IMR-90 (cell line): ENCODE data around the gene TIPIN. TPM values are rescaled to one million over a fixed set of nuclear protein-coding genes. Genes with fewer than 3 reads are reported as not detected.

ENCODE experiments used
- ATAC-seq: fragments of 200-7000 bp; cut with Tn5 transposase; 2 replicates; pipeline ENCODE4 v1.9.1; 2020; ENCODE audit warnings: low read depth, mild to moderate bottlenecking, moderate library complexity
- BruUV-seq: library from RNA; stranded (reverse); fragments of 400-500 nt; replicated peaks from 2 replicates; lab custom pipeline; 2021; lab: Mats Ljungman, UMichigan
- CTCF ChIA-PET: fragments of 300-600 bp; formaldehyde crosslinking; extraction: SDS; loops from one replicate; lab custom pipeline; 2021; ENCODE audit warnings: antibody characterized with exemption; lab: Yijun Ruan, JAX
- POLR2A ChIA-PET: fragments of 300-600 bp; sonication (Branson Sonifier 250); formaldehyde crosslinking; loops from one replicate; lab custom pipeline; 2022; ENCODE audit warnings: antibody characterized with exemption; ENCODE audit not compliant: unreplicated experiment; lab: Charles Lee
- DNase-seq: peaks from one replicate; pipeline ENCODE4 v3.0.0; 2013
- H2AFZ ChIP-seq: replicated peaks from 2 replicates; pipeline ENCODE3; 2013; ENCODE audit warnings: low read length, mild to moderate bottlenecking; ENCODE audit not compliant: poor library complexity
- H2AK5ac ChIP-seq: 2 replicates; pipeline ENCODE4 v1.6.1; 2013; ENCODE audit warnings: low read depth, low read length, inconsistent platforms
- H2AK9ac ChIP-seq: replicated peaks from 2 replicates; pipeline ENCODE3; 2013; ENCODE audit warnings: mild to moderate bottlenecking, low read depth, low read length, moderate library complexity; ENCODE audit not compliant: poor library complexity
- H2BK120ac ChIP-seq: 2 replicates; pipeline ENCODE4 v1.6.1; 2013; ENCODE audit warnings: low read depth, low read length, inconsistent platforms
- H2BK15ac ChIP-seq: 3 replicates; pipeline ENCODE4 v1.6.1; 2013; ENCODE audit warnings: low read depth, low read length, inconsistent platforms
- H2BK20ac ChIP-seq: 2 replicates; pipeline ENCODE4 v1.6.1; 2013; ENCODE audit warnings: low read depth, mild to moderate bottlenecking, inconsistent platforms, low read length, moderate library complexity
- H2BK5ac ChIP-seq: 2 replicates; pipeline ENCODE4 v1.6.1; 2013; ENCODE audit warnings: mild to moderate bottlenecking, low read depth, low read length, inconsistent platforms; ENCODE audit not compliant: poor library complexity, severe bottlenecking
- H3K14ac ChIP-seq: replicated peaks from 2 replicates; pipeline ENCODE4 v1.6.1; 2013; ENCODE audit warnings: low read depth, low read length, inconsistent platforms
- H3K18ac ChIP-seq: 2 replicates; pipeline ENCODE4 v1.6.1; 2013; ENCODE audit warnings: low read depth, low read length, control low read depth
- H3K23ac ChIP-seq: 2 replicates; pipeline ENCODE4 v1.6.1; 2013; ENCODE audit warnings: low read depth, low read length, inconsistent platforms
- H3K27ac ChIP-seq: 2 replicates; pipeline ENCODE4 v1.5.1; 2013; ENCODE audit warnings: mild to moderate bottlenecking, control low read depth, low read length; ENCODE audit not compliant: insufficient read depth
- H3K27me3 ChIP-seq: 2 replicates; pipeline ENCODE4 v1.6.1; 2013; ENCODE audit warnings: low read length; ENCODE audit not compliant: control insufficient read depth, insufficient read depth
- H3K36me3 ChIP-seq: 2 replicates; pipeline ENCODE4 v1.6.1; 2013; ENCODE audit warnings: low read length, mixed read lengths; ENCODE audit not compliant: control insufficient read depth, insufficient read depth
- H3K4ac ChIP-seq: 2 replicates; pipeline ENCODE4 v1.6.1; 2013; ENCODE audit warnings: low read depth, low read length, inconsistent platforms
- H3K4me1 ChIP-seq: 2 replicates; pipeline ENCODE4 v1.6.1; 2013; ENCODE audit warnings: low read length, mixed read lengths; ENCODE audit not compliant: control insufficient read depth, insufficient read depth
- H3K4me2 ChIP-seq: 2 replicates; pipeline ENCODE4 v1.6.1; 2013; ENCODE audit warnings: low read depth, mild to moderate bottlenecking, control low read depth, low read length, moderate library complexity
- H3K4me3 ChIP-seq: 2 replicates; pipeline ENCODE4 v1.5.1; 2013; ENCODE audit warnings: low read depth, mild to moderate bottlenecking, control low read depth, low read length, moderate library complexity; ENCODE audit not compliant: insufficient read depth
- H3K56ac ChIP-seq: 2 replicates; pipeline ENCODE4 v1.6.1; 2013; ENCODE audit warnings: low read length, inconsistent platforms; ENCODE audit not compliant: insufficient read depth; ENCODE audit errors: extremely low read depth
- H3K79me1 ChIP-seq, 2 experiments: 2 replicates each; pipeline ENCODE4 v1.6.1; 2013; ENCODE audit warnings: low read length in 2 of 2, inconsistent platforms in 1 of 2, low read depth in 1 of 2
- H3K9ac ChIP-seq: 2 replicates; pipeline ENCODE4 v1.6.1; 2013; ENCODE audit warnings: low read depth, low read length, control low read depth
- H3K9me1 ChIP-seq: 2 replicates; pipeline ENCODE4 v1.6.1; 2013; ENCODE audit warnings: low read length, inconsistent platforms; ENCODE audit not compliant: insufficient read depth
- H3K9me3 ChIP-seq: 2 replicates; pipeline ENCODE4 v1.6.1; 2013; ENCODE audit warnings: low read length; ENCODE audit not compliant: control insufficient read depth, insufficient read depth
- H4K20me1 ChIP-seq: 2 replicates; pipeline ENCODE4 v1.6.1; 2013; ENCODE audit warnings: low read length, inconsistent platforms; ENCODE audit not compliant: insufficient read depth
- H4K5ac ChIP-seq: 2 replicates; pipeline ENCODE4 v1.6.1; 2013; ENCODE audit warnings: mild to moderate bottlenecking, low read depth, low read length, control low read depth
- H4K8ac ChIP-seq, 2 experiments: 2 replicates each; pipeline ENCODE4 v1.6.1; 2013; ENCODE audit warnings: low read depth in 2 of 2, low read length in 2 of 2, control low read depth in 1 of 2, inconsistent platforms in 1 of 2
- H4K91ac ChIP-seq: 2 replicates; pipeline ENCODE4 v1.6.1; 2013; ENCODE audit warnings: low read depth, low read length, inconsistent platforms; ENCODE audit not compliant: insufficient read depth
- BHLHE40 ChIP-seq: fragments of 150-350 bp; IDR thresholded peaks from 2 replicates; pipeline ENCODE4 v1.6.1; 2016; ENCODE audit warnings: mild to moderate bottlenecking, low read depth, low read length
- CEBPB ChIP-seq: IDR thresholded peaks from 2 replicates; pipeline ENCODE4 v1.6.1; 2012; ENCODE audit warnings: low read depth, low read length, improper control_type of control experiment
- FOS ChIP-seq: fragments of 150-350 bp; IDR thresholded peaks from 2 replicates; pipeline ENCODE4 v1.6.1; 2016; ENCODE audit warnings: low read depth, low read length
- MAZ ChIP-seq: IDR thresholded peaks from 2 replicates; pipeline ENCODE4 v1.6.1; 2012; ENCODE audit warnings: low read depth, mild to moderate bottlenecking, low read length, improper control_type of control experiment, moderate library complexity, borderline replicate concordance
- MXI1 ChIP-seq: IDR thresholded peaks from 2 replicates; pipeline ENCODE4 v1.6.1; 2012; ENCODE audit warnings: low read depth, mild to moderate bottlenecking, low read length, moderate library complexity, borderline replicate concordance
- POLR2A ChIP-seq: IDR thresholded peaks from 2 replicates; pipeline ENCODE4 v1.6.1; 2012; ENCODE audit warnings: mild to moderate bottlenecking, low read depth, low read length
- RFX5 ChIP-seq: IDR thresholded peaks from 2 replicates; pipeline ENCODE4 v1.8.0; 2012; ENCODE audit warnings: low read depth, mild to moderate bottlenecking, low read length, moderate library complexity
- WGBS, 2 experiments: methylation state at CpG; one replicate each; pipeline versions ENCODE4 v1.1.5 to v1.1.7; 2013; ENCODE audit warnings: missing lambda C conversion rate in 2 of 2; ENCODE audit not compliant: insufficient read length in 1 of 2; ENCODE audit errors: extremely low coverage in 2 of 2; 5-methylcytosine and 5-hydroxymethylcytosine counted together
- dilution Hi-C: fragments of 300-500 bp; cut with HindIII; formaldehyde crosslinking; loops from one replicate; pipeline ENCODE4 v1.14.3; 2018; ENCODE audit warnings: low sequenced_read_pairs; ENCODE audit not compliant: unreplicated experiment
- in situ Hi-C: fragments of 300-500 bp; cut with MboI; formaldehyde crosslinking; loops from 3 replicates; pipeline ENCODE4 v1.14.3; 2019; ENCODE audit warnings: low sequenced_read_pairs, inconsistent platforms, mixed read lengths
- intact Hi-C: fragments of 100-400 bp; cut with micrococcal nuclease; formaldehyde crosslinking; loops from 2 replicates; pipeline ENCODE4 v1.10.0; 2022
- polyA plus RNA-seq, 3 experiments: library from polyadenylated mRNA; depleted of rRNA; stranded (reverse); fragments of >200 nt; gene quantifications; 2 replicates each; pipeline ENCODE4 v1.2.3, GENCODE V29; 2012; ENCODE audit warnings: low replicate concordance in 1 of 3
- total RNA-seq: library from RNA; depleted of rRNA; stranded (reverse); fragments of >200 nt; gene quantifications from 2 replicates; pipeline ENCODE4 v1.2.3, GENCODE V29; 2012
- TF ChIP-seq, protein P1 (sequence below): fragments of 150-350 bp; IDR thresholded peaks from 2 replicates; pipeline ENCODE4 v1.6.1; 2017; ENCODE audit warnings: mild to moderate bottlenecking, antibody characterized with exemption, low read length, low read depth

The TIPIN gene
- total and polyA plus RNA-seq, 2 of the 4 experiments (the other 2 are of a cell fraction) = 6.3 to 7.3 TPM

DNA sequence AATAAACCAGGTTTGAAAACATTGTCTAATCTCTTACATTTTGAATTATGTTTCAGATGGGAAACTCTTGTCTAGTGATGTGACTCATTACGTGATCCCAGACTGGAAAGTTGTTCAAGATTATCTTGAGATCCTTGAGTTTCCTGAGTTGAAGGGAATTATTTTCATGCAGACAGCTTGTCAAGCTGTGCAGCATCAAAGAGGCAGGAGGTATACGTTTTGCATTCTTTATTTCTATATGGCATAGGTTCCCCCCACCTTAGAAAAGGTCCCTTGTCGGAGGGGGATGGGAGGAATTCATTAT is 61.6 kb downstream of the TIPIN start:
- Histone ChIP-seq H3K9ac (no peak overlapping the region), H3K27me3 (no peaks in the 10 kb centered on the region; the same call in 1 of the 2 replicates)
- dilution Hi-C loops = no loop called here

More for the DNA sequence above, 61.6 kb downstream of the TIPIN start:
- H3K14ac ChIP-seq = no peak overlapping the region
- intact Hi-C loops (no loop called here), in situ Hi-C loops (loop anchor here (25.0 kb wide), 1 partner anchor 683 kb away; the partner anchor contains the start of genes INTS14 and SLC24A1)
- peaks cover 3% of the 10 kb centered on the region; the same call in 1 of the 2 replicates for H3K9me1 ChIP-seq
- H2BK120ac ChIP-seq = no peak overlapping the region
- WGBS, 2 experiments = no CpG with 5 or more reads among the region's 3 CpGs
- ChIA-PET CTCF (no interaction called here), POLR2A (interaction anchor here (0.6 kb wide), 1 partner anchor 62 kb away, joined by 6 read pairs; the partner anchor contains the start of gene TIPIN)
- H2AK5ac ChIP-seq = no peak overlapping the region
- peaks cover 0 to 23% of the 10 kb centered on the region in 2 experiments; a peak in 1 of 4 replicates for H3K79me1 ChIP-seq
- no peak overlapping the region for H2BK20ac ChIP-seq
- peak overlapping the region; percentile 1 for H2BK5ac ChIP-seq
- H2AFZ ChIP-seq = no peak overlapping the region
- H2AK9ac ChIP-seq = no peak overlapping the region
- H3K9me3 ChIP-seq = no peaks in the 10 kb centered on the region
- TF ChIP-seq FOS (no peak), POLR2A (no peak), RFX5 (no peak), BHLHE40 (no peak), MXI1 (no peak), MAZ (no peak), CEBPB (no peak)
- TF ChIP-seq, protein P1, sequence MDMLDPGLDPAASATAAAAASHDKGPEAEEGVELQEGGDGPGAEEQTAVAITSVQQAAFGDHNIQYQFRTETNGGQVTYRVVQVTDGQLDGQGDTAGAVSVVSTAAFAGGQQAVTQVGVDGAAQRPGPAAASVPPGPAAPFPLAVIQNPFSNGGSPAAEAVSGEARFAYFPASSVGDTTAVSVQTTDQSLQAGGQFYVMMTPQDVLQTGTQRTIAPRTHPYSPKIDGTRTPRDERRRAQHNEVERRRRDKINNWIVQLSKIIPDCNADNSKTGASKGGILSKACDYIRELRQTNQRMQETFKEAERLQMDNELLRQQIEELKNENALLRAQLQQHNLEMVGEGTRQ = no peak
- H3K4me1 ChIP-seq = peaks cover 8% of the 10 kb centered on the region
- no TSS peak for BruUV-seq
- H4K91ac ChIP-seq = no peak overlapping the region
- no peak overlapping the region for H3K27ac ChIP-seq
- H4K5ac ChIP-seq = no peak overlapping the region
- H3K18ac ChIP-seq = no peak overlapping the region
- H3K36me3 ChIP-seq = no peaks in the 10 kb centered on the region; the same call in 1 of the 2 replicates
- peak overlapping the region; percentile 18; the same call in 1 of the 2 replicates for H3K23ac ChIP-seq
- H3K56ac ChIP-seq = no peak overlapping the region
- H4K20me1 ChIP-seq = no peaks in the 10 kb centered on the region
- H3K4me2 ChIP-seq = peak overlapping the region; percentile 86
- ATAC-seq = no peak
- H3K4me3 ChIP-seq = no peak overlapping the region
- H3K4ac ChIP-seq = no peak overlapping the region
- peak; percentile 55 for DNase-seq
- H2BK15ac ChIP-seq = no peak overlapping the region
- H4K8ac ChIP-seq = no peak overlapping the region
